Stimulated activated CD4-positive, alpha-beta T cell treated with anti-CD3 and anti-CD28 coated beads, Interleukin-2, amount 100 ng/mL, for 48 hours (primary cell): ENCODE data around the gene ADGRL1.
A peak's percentile ranks its signal among the peaks of the same experiment; 100 is the strongest.
"Not testable (repeated sequence)": the region's sequence is repeated elsewhere in the genome, so short reads cannot be mapped to it uniquely, and the experiment has no call there.

Source experiments
- DNase-seq, 2 donors: peaks; one replicate each; pipeline ENCODE4 v3.0.0-alpha.2; 2020

Gene ADGRL1

DNA sequence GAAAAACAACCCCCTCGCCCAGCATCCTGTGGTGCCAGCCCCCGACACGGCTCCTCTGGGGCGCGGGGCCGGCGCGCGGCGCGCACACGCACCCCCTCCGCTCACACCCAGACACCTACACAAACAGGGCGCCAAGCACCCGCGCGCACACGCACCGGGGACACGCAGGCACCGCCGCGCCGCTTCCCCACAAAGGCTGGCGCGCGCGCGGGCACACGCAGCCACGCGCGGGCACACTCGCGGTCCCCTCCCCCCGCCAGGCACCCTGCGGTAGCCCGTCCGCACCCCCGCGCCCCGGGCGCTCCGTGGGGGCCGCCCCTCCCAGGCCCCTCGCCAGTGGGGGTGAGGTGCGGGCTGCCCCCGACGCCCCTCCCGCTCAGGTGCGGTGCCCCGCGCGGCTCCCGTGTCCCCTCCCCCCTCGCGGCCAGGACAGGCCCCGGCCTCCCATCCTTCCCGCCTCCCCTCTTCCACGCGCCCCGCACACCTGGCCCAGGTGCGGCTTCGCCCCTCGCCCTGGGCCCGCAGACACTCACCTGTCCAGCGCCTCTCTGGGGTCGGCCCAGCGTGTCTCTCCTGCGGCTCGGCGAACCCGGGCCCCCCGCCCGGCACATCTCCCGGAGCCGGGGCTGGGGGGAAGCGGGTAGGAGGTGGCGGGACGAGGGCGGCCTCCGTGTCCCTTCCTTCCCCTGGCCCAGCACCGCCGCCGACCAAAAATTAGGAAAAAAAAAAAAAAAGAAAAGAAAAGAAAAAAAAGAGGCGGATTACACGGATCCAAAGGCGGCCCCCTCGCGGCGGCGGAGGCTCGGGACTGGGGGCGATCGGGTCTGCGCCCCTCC is at the start of gene ADGRL1:
Gene ADGRL1 (minus strand): TSS at position 718 of the 836 bp plus-strand sequence. CDS start 22,567 bp downstream, outside the sequence.
- DNase-seq, result not testable (repeated sequence)

DNA sequence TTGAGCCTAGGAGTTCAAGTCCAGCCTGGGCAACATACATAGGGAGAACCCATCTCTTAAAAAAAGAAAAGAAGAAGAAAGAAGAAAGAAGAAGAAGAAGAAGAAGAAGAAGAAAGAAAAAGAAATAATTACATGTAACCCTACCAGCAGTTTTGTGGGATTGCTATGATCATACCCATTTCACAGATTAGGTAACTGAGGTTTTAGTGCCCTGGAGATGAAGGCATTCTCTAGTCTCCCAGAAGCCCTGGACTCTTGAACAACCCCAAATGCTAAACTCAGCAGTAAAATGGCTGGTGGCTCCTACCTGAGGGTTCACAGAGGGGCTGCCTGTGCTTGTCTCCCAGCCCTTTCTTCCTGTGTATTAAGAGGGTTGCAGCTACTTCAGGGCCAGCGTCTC is 49.3 kb upstream of the ADGRL1 start:
- DNase-seq, result not testable (repeated sequence)

DNA sequence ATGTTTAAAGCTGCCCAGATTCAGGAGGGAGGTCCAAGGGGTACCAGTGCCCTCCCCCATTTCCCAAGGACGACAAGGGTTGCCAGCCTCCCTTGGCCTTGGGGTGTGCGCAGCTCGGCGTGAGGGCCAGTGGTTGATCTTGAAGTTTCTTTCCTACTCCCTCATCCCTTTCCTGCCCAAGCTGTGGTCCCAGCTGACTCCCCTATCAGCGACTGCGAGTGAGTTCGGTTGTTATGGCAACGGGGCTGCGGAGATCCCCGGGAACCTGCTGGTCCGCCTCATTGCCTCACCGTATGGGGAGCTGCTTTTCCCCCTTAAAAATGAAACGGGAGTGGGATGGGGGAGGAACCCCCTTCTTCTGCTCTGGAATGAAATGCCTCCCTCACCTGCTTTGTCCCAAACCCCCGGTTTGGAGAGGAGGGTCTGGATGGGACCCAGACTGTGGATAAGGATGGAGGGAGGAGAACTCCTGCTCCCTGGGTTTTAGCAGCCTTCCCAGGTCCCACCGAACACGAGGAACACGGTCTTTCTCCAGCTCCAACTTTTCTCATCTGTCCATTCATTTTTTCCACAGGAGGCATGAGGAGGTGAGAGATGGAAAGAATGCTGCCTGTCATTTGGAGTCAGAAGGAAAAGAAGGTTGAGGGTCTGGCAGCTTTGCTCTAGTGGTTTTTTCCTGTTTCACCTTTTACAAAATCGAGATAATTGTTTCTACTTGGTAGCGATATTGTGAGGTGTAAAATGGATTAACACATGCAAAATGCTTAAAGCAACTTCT is 48.0 kb upstream of the ADGRL1 start:
- not testable (repeated sequence) for DNase-seq

DNA sequence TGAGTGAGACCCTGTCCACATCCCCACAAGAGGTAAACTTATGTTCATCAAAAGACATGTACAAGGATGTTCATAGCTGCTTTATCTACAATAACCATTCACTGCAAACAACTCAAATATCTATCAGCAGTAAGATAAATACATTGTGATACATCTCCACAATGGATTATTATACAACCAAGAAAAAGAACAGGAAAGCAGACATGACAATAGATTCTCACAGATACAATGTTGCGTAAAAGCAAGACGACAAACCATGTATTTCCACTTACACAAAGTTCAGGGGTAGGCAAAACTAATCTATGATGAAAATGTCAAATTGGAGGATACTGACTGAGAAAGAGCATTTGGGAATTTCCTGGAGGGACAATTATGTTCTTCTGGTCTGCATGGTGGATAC is 46.2 kb upstream of the ADGRL1 start:
- DNase-seq, result not testable (repeated sequence)

DNA sequence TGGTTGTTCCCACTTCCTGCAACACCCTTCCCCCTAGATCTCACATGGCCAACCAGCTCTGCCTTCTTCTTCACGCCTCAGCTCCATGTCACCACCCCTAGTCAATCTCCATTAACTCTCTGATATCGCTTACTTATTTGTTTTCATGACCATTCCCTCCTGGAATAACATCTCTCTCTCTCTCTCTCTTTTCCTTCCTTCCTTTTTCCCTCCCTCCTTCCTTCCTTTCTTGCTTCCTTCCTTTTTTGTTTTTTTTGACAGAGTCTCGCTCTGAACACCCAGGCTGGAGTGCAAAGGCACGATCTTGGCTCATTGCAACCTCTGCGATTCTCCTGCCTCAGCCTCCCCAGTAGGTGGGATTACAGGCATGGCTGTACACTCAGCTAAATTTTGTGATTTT is 44.9 kb upstream of the ADGRL1 start:
- no peak for DNase-seq

DNA sequence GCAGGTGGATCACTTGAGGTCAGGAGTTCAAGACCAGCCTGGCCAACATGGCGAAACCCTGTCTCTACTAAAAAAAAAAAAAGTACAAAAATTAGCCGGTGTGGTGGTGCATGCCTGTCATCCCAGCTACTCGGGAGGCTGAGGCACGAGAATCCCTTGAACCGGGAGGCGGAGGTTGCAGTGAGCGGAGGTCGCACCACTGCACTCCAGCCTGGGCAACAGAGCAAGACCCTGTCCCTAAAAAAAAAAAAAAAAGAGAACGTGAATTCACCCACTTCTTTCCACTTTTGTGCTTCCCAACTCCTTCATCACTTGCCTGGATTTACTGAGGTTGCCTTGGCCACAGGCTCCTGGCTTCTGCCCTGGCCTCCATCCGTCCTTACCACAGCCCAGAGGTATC is 44.3 kb upstream of the ADGRL1 start:
- not testable (repeated sequence) for DNase-seq

DNA sequence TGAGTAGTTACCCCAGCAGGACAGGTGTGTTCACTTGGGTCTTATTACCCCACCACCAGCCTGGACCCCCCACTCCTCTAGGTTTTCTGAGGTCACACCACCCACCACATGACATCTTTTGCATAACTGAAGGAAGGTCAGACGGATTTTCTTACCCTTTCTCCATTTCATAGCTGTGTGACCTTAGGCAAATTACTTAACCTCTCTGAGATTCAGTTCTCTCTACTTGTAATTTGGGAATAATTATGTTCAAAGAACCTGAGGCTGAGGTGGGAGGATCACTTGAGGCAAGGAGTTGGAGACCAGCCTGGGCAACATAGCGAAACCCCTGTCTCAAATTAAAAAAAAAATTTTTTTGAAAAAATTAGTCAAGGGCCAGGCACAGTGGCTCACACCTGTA is 43.9 kb upstream of the ADGRL1 start:
- not testable (repeated sequence) for DNase-seq

DNA sequence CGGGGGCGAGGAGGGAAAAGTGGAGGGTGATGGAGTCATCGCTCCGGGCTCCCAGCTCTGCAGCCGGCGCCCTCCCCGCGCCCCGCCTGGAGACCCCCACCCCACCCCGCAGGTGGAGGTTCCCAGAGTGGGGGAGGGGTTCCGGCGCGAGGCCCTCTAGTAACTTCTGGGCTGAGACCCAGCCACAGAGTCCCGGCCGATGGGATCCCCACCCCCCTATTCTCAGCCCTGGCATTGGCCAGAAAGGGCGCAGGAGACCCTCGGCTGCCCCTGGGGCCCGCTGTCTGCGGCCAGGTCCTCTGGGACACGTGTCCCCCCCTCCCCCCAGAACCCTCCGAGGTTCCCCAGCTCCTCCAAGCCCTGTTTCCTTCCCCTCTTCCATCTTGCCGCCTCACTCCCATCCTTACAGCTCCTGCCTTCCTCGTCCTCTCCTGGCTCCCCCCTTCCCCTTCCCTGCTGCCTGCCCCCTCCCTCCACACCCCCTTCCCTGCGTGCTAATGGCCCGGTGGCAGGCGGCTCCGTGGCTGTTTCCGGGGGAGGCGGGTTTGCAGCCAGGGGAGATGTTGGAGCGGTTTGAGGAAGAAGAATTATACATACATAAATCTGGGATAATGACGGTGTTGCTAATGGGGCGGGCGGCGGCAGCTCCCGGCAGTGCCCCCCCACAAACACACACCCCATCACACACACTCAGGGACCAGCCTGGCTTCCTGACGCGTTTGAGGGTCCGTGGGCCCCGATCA is 43.2 kb upstream of the ADGRL1 start:
- DNase-seq, result peak; percentile 18 to 29

DNA sequence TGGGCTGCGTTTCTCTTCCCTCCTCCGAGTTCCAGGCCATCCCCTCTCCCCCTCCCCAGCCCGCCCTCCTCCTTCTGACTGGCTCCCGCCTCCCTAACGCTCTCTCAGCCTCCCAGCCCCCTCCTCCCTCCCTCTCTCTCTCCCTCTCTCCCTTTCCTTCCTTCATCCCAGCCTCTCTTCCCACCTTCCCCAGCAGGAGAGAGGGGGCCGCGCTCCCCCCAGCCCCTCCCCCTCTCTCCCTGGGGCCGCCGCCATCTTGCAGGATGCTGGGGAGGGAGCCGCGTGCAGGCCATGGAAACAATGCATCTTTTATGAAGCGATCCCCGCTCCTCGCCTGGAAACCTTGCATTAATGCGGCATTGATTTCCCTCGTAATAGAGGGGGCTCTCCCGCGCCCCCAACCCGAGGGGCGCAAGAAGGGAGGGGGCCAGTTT is 42.6 kb upstream of the ADGRL1 start:
- peak; percentile 21 to 45 for DNase-seq

DNA sequence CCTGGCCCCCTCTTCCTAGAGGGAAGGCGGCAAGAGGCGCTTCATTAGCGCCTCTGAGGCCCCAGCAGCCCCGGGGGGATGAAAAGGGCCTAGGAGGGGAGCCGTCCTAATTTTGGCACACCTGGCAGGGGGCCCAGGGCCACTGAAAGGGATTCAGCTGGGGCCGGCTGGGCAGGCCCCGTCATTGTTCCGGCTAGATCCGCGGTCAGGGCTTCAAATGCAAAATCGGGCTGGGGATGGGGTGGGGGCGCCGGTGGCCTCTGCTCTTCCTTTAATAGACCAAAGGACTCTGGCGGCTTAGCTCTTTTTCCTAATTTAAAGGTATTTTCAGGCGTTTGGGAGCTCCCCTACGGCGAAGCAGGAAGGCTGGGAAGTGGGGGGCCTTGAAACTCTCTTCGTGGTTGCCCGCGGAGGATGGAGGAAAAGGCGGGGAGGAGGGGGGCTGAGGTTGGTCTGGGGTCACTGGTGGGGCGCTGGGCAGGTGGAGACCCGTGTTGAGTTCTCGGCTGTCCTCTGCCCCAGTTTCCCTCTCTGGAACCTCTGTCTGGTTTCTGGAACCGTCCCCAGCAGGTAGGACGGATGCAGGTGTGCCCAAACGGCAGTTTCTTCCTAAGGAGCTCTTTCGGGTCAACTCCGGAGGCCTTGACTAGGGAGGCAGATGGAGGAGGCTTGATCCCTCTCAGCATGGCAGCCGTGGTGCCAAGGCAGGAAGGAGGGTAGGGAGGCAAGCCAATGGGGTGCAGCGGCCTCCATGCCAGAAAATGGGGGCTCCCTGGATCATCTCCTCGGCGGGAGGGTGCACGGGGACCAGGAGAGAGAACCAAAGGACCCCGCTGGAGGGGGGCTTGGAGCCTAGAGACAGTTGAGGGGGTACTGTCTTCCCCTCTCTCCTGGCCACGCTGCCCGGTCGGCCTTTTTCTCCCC is 41.8 kb upstream of the ADGRL1 start:
- DNase-seq, result not testable (repeated sequence)

DNA sequence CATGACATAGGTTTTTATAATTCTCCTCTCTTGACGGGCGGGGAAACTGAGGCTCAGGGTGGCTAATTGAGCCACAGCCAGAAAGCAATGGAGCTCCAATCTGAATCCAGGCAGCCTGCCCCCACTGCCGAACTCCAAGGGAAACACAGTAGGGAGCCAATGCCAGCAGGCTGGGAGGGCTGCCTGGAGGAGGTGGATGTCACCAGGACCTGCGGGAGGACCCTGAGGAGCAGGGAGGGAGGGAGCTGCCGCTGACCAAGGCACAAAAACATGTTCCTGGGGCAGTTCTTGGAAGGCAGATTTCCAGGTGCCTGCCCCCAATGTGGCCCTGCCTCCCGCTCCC is 41.2 kb upstream of the ADGRL1 start:
- DNase-seq, result not testable (repeated sequence)

DNA sequence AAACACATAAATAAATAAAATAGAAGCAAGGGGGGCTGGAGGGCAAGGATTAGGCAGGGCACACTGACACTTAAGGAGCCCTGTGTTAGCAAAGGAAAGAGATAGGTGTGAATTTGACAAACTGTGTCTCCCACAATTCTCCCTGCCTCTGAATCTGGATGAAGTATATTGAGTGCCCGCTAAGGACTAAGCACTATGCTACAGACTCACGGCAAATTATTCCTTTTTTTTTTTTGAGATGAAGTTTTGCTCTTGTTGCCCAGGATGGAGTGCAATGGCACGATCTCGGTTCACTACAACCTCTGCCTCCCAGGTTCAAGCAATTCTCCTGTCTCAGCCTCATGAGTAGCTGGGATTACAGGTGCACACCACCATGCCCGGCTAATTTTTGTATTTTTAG is 38.4 kb upstream of the ADGRL1 start:
- not testable (repeated sequence) for DNase-seq

DNA sequence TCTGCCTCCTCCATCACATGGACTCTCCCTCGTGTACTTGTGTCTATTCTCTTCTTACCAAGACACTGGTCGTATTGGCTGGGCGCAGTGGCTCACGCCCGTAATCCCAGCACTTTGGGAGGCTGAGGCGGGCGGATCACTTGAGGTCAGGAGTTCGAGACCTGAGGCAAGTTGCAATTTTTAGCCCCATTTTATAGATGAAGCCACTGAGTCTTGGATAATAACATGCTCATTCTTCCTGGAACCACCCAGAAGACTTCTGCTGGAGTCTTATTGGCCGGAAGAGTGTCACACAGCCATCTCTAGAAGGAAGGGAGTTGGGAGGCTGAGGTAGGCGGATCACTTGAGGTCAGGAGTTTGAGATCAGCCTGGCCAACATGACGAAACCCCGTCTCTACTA is 37.7 kb upstream of the ADGRL1 start:
- not testable (repeated sequence) for DNase-seq

DNA sequence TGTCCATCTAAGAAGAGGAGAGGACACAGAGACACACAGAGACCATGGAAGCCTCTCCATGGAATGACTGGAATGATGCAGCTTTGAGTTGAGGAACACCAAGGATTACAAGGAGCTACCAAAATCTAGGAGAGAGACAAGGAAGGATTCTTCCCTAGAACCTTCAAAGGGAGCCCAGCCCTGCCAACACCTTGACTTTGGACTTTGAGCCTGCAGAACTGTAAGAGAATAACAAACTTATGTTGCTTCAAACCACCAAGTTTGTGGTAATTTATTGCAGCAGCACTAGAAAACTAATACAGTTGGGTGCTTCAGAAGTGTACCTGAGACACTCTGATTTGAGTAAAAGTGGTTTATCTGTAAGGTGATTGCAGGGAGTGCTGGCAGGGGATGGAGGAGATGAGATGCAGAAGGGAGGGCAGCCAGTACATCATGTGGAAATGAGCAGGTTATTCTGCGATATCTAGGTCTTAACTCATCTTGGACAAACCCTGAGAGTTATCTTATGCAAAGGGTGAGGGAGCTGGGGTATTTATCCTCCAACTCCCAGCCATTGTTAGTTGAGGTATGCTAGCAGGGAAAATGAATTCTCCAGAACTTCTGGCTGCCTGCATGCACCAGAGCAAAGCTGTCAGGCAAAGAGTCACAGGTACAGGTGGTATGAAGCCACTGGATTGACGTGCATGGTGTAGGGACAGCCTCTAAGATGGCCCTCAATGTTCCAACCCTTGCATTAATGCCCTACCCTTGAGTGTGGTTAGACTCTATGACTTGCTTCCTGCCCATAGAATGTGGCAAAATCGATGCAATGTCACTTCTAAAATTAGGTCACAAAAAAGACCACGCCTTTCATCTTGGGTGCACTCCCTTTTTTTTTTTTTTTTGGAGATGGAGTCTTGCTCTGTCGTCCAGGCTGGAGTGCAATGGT is 31.3 kb upstream of the ADGRL1 start:
- no peak for DNase-seq

DNA sequence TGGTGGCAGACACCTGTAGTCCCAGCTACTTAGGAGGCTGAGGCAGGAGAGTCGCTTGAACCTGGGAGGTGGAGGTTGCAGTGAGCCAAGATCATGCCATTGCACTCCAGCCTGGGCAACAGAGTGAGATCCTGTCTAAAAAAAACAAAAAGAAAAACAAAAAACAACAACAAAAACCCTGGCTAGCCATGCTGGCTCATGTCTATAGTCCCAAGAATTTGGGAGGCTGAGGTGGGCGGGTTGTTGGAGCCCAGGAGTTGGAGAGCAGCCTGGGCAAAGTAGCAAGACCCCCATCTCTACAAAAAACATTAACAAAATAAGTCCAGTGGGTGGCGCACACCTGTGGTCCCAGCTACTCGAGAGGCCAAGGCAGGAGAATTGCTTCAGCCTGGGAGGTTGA is 27.0 kb upstream of the ADGRL1 start:
- not testable (repeated sequence) for DNase-seq

DNA sequence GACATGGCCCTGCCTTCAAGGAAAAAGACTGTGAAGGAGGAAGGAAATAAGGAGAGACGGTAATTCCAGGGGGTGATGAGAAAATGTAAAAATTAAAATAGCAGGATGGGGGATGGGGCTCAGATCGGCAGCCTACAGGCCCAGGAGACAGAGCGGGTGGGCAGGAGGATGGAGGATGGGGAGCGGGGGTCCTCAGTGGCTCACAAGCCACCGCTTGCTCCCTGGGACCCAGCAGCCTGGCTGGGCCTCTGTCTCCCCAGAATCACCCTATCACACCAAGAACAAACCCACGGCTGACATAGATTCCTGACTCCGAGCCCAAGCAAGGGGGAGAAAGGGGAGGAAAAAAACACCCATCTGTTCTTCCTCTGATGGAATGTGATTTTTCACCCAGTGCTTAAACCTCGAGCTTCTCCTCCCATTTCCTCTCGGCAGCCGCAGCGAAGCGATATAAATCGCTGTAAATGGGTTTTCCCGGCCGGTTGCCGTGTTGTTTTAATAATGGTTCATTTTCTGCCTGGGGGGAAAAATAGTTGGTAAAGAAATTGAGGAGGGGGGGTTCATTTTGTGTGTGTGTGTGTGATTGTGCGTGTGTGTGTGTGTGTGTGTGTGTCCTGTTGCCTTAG is 22.6 kb upstream of the ADGRL1 start:
- not testable (repeated sequence) for DNase-seq

DNA sequence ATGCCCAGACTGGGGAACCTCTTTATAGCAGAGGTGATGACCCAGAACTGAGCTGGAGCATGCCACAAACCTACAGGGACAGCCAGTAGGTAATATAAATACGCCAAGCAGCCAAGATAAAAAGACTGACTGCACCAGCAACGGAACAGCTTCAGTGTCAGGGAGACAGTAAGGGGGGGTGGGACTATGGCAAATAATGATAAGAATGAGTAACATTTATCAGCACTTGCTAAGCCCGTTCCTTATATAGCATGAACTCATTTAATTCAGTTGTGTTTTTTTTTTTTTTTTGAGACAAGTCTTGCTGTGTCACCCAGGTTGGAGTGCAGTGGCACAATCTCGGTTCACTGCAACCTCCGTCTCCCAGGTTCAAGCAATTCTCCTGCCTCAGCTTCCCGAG is 20.5 kb upstream of the ADGRL1 start:
- DNase-seq, result not testable (repeated sequence)

DNA sequence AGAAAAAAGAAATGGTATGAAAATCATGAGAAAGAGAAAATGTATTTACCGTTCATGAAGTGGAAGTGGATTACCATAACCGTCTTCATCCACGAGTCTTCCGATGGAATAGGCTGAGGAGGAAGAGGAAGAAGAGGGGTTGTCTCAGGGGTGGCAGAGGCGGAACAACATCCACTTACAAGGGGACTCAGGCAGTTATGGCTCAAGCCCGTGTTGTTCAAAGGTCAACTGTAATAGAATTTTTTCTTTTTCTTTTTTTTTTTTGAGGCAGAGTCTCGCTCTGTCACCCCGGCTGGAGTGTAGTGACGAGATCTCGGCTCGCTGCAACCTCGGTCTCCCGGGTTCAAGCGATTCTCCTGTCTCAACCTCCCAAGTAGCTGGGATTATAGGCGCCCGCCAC is 16.9 kb upstream of the ADGRL1 start:
- no peak for DNase-seq

DNA sequence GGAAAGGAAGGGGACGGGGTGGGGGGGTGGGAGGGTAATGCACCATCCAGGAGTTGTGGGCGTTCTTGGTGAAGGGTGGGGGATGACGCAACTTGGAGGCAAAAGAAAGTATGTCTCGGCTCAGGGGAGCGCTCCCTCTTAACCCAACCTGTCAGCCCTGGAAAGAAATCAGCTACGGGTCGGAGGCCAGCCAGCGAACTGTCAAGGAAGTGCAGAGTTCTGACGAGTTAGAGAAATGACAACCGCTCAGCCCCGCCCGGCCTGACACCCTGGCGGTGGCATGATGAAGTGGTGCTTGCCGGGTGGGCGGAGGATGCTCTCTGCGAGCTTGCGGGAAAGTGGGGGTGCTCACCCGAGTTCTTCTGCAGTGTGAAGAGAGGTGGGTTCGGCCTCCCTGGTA is 15.4 kb upstream of the ADGRL1 start:
- peak; percentile 48 to 68 for DNase-seq

DNA sequence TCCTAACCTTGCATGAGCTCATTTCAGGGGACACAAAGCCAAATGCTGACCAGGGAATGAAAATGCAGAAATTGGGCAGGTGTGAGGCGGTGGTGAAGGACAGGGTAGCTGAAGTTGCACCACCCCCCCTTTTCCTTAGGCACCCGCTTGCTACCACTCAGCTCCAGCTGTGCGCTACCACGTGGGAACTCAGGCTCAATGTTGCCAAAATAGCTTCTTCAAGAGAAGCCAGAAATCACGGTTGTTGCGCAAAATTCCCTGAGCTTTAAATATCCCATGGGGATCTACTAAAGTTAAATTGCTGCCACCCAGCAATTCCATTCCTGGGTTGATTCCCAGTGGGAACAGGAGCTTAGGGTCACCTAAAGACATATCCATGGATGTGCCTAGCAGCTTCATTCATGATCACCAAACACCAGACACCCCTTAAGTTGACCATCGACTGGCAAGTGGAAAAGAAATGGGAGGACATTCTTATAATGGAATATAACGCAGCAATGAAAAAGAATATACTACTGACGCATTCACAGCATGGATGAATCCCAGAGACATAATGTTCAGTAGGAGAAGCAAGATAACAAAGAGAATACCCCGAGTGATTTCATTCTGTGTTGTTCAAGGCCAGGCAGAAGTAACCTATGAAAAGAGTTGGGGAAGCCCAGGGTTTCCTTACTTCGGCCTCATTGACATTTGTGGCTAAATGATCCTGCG is 12.8 kb upstream of the ADGRL1 start:
- DNase-seq, result no peak
